WI38 (cell line): Measurements from ENCODE around the gene IL4.

Source experiments
- H3K4me3 ChIP-seq: 2 replicates; pipeline ENCODE4 v1.5.1; 2011; ENCODE audit warnings: low read depth, mild to moderate bottlenecking, control low read depth, low read length
- CTCF ChIP-seq: IDR thresholded peaks from 2 replicates; pipeline ENCODE4 v1.5.1; 2012; ENCODE audit warnings: low read depth, mild to moderate bottlenecking, control low read depth, low read length

The IL4 gene

GRCh38 chr5:132677682-132678400 lies 4.1 kb downstream of the IL4 start:
- no peak for TF ChIP-seq CTCF
- H3K4me3 ChIP-seq, result no peak overlapping the region

- no peak overlapping the region for H3K4me3 ChIP-seq
- TF ChIP-seq CTCF, result no peak
These were observed 4.9 kb downstream of the IL4 start for GRCh38 chr5:132678735-132679134.

GRCh38 chr5:132679166-132679565 lies 5.4 kb downstream of the IL4 start:
- H3K4me3 ChIP-seq, result no peak overlapping the region
- no peak for TF ChIP-seq CTCF

- TF ChIP-seq CTCF, result no peak
- H3K4me3 ChIP-seq, result no peak overlapping the region
These were observed 6.1 kb downstream of the IL4 start for GRCh38 chr5:132679717-132680380.

GRCh38 chr5:132680780-132681475 lies 7.1 kb downstream of the IL4 start:
- no peak overlapping the region for H3K4me3 ChIP-seq
- no peak for TF ChIP-seq CTCF

- no peak for TF ChIP-seq CTCF
- no peak overlapping the region for H3K4me3 ChIP-seq
These were observed 7.7 kb downstream of the IL4 start for GRCh38 chr5:132681476-132681831.

- TF ChIP-seq CTCF, result no peak
These were observed 8.2 kb downstream of the IL4 start for GRCh38 chr5:132681983-132682382.

More at GRCh38 chr5:132681983-132682382, 8.2 kb downstream of the IL4 start:
- no peak overlapping the region for H3K4me3 ChIP-seq
